ENCODE data around the gene MON1A. TPM values are rescaled to one million over a fixed set of nuclear protein-coding genes. Genes with fewer than 3 reads are reported as not detected.

Gene MON1A
- total RNA-seq, 1 donor from 2014 or later: 12.4 TPM

- no peak for TF ChIP-seq EZH2 (IDR thresholded peaks at IDR 0.05; ENCODE audit: insufficient read depth, low read length)
- no peak for TF ChIP-seq CTCF (IDR thresholded peaks at IDR 0.05; ENCODE audit: insufficient read depth, low read depth, low read length)
- Histone ChIP-seq H3K27ac (ENCODE audit: low read depth, low read length) (no peak overlapping the region), H3K79me2 (ENCODE audit: insufficient read depth, low read length) (no peaks in the 10 kb centered on the region), H3K4me1 (ENCODE audit: insufficient read depth, low read length) (no peaks in the 10 kb centered on the region), H2AFZ (ENCODE audit: low read depth, low read length) (no peak overlapping the region), H3K9me3 (ENCODE audit: insufficient read depth, low read depth, low read length) (no peaks in the 10 kb centered on the region), H3K27me3 (ENCODE audit: insufficient read depth, low read length) (peaks cover 6% of the 10 kb centered on the region), H3K36me3 (ENCODE audit: insufficient read depth, low read length) (no peaks in the 10 kb centered on the region), H3K9ac (ENCODE audit: low read length) (no peak overlapping the region), H3K4me3 (ENCODE audit: insufficient read depth, low read depth, low read length) (no peak overlapping the region), H3K4me2 (ENCODE audit: low read length) (no peak overlapping the region), H4K20me1 (ENCODE audit: insufficient read depth, low read length) (no peaks in the 10 kb centered on the region)
- no peak overlapping the region for H3K27ac Mint-ChIP-seq (ENCODE audit: unreplicated experiment)
- no peaks in the 10 kb centered on the region for H3K36me3 Mint-ChIP-seq (ENCODE audit: low read depth, unreplicated experiment)
- no peaks in the 10 kb centered on the region for H3K4me1 Mint-ChIP-seq (ENCODE audit: low read depth, unreplicated experiment)
- no peak for DNase-seq (ENCODE audit: low read depth)
- peaks cover 19% of the 10 kb centered on the region for H3K27me3 Mint-ChIP-seq (ENCODE audit: low read depth, unreplicated experiment)
- no peak overlapping the region for H3K4me3 Mint-ChIP-seq (ENCODE audit: unreplicated experiment)
- FAIRE-seq: no peak
- no peaks in the 10 kb centered on the region for H3K9me3 Mint-ChIP-seq (ENCODE audit: unreplicated experiment)
Measured at GRCh38 chr3:49883998-49884397, 45.6 kb downstream of the MON1A start.

- H3K4me2 ChIP-seq (ENCODE audit: low read length): no peak overlapping the region
- H3K4me1 ChIP-seq (ENCODE audit: insufficient read depth, low read length): no peaks in the 10 kb centered on the region
- H3K27ac ChIP-seq (ENCODE audit: low read depth, low read length): no peak overlapping the region
Measured at GRCh38 chr3:49882166-49882565, 47.4 kb downstream of the MON1A start.

More at GRCh38 chr3:49882166-49882565, 47.4 kb downstream of the MON1A start:
- DNase-seq (ENCODE audit: low read depth) (no peak), FAIRE-seq (no peak)
- H2AFZ ChIP-seq (ENCODE audit: low read depth, low read length): no peak overlapping the region
- peaks cover 6% of the 10 kb centered on the region for H3K27me3 ChIP-seq (ENCODE audit: insufficient read depth, low read length)
- H3K9ac ChIP-seq (ENCODE audit: low read length): no peak overlapping the region
- H4K20me1 ChIP-seq (ENCODE audit: insufficient read depth, low read length): no peaks in the 10 kb centered on the region
- Mint-ChIP-seq H3K27ac (ENCODE audit: unreplicated experiment) (no peak overlapping the region), H3K4me3 (ENCODE audit: unreplicated experiment) (no peak overlapping the region), H3K9me3 (ENCODE audit: unreplicated experiment) (no peaks in the 10 kb centered on the region), H3K4me1 (ENCODE audit: low read depth, unreplicated experiment) (no peaks in the 10 kb centered on the region), H3K36me3 (ENCODE audit: low read depth, unreplicated experiment) (no peaks in the 10 kb centered on the region), H3K27me3 (ENCODE audit: low read depth, unreplicated experiment) (peaks cover 15% of the 10 kb centered on the region)
- no peaks in the 10 kb centered on the region for H3K79me2 ChIP-seq (ENCODE audit: insufficient read depth, low read length)
- TF ChIP-seq CTCF (IDR thresholded peaks at IDR 0.05; ENCODE audit: insufficient read depth, low read depth, low read length): no peak
- TF ChIP-seq EZH2 (IDR thresholded peaks at IDR 0.05; ENCODE audit: insufficient read depth, low read length): no peak
- no peaks in the 10 kb centered on the region for H3K36me3 ChIP-seq (ENCODE audit: insufficient read depth, low read length)
- no peaks in the 10 kb centered on the region for H3K9me3 ChIP-seq (ENCODE audit: insufficient read depth, low read depth, low read length)
- no peak overlapping the region for H3K4me3 ChIP-seq (ENCODE audit: insufficient read depth, low read depth, low read length)
